Spinal cord (tissue), 10 donors: ENCODE data around the gene RBPMS2. TPM values are rescaled to one million over a fixed set of nuclear protein-coding genes. Genes with fewer than 3 reads are reported as not detected.

Source experiments
- DNase-seq, 6 donors: peaks; one replicate each; pipeline versions ENCODE4 v3.0.0 to v3.0.0-alpha.2; 2013 to 2015; ENCODE audit warnings: low spot score in 6 of 6, low read depth in 4 of 6
- H3K27ac ChIP-seq: one replicate; pipeline ENCODE4 v1.5.1; 2013; ENCODE audit warnings: low read depth, low read length, control low read depth
- H3K27me3 ChIP-seq: one replicate; pipeline ENCODE4 v1.6.1; 2013; ENCODE audit warnings: low read length; ENCODE audit not compliant: control insufficient read depth, insufficient read depth
- H3K36me3 ChIP-seq: one replicate; pipeline ENCODE4 v1.6.1; 2013; ENCODE audit warnings: low read length; ENCODE audit not compliant: control insufficient read depth, insufficient read depth
- H3K4me1 ChIP-seq: one replicate; pipeline ENCODE4 v1.6.1; 2013; ENCODE audit warnings: low read length; ENCODE audit not compliant: control insufficient read depth, insufficient read depth
- H3K4me3 ChIP-seq: one replicate; pipeline ENCODE4 v1.5.1; 2013; ENCODE audit warnings: low read depth, low read length, control low read depth
- H3K9me3 ChIP-seq: one replicate; pipeline ENCODE4 v1.6.1; 2013; ENCODE audit warnings: low read length; ENCODE audit not compliant: control insufficient read depth, insufficient read depth
- WGBS: methylation state at CpG from one replicate; pipeline ENCODE4 v1.1.5; 2013; ENCODE audit warnings: missing lambda C conversion rate; ENCODE audit not compliant: insufficient coverage; 5-methylcytosine and 5-hydroxymethylcytosine counted together
- polyA plus RNA-seq, 2 donors: library from polyadenylated mRNA; unstranded; fragments of 120-200 nt; gene quantifications; one replicate each; pipeline ENCODE4 v1.2.1, GENCODE V29; 2013; ENCODE audit not compliant: insufficient read length in 2 of 2
- small RNA-seq: library from RNA; depleted of rRNA; stranded (forward); fragments of <200 nt; gene quantifications from one replicate; pipeline ENCODE3, GENCODE V24; 2014; ENCODE audit warnings: low replicate concordance
- total RNA-seq, 2 donors: library from RNA; depleted of rRNA in 1 of 2; stranded (reverse); fragments of 120-200 nt in 1 of 2; fragments of >200 nt in 1 of 2; gene quantifications; one replicate each; pipeline versions ENCODE4 v1.2.3 to v1.2.4, GENCODE V29; 2013 to 2014
- donor health status: healthy.

Gene RBPMS2
- total and polyA plus RNA-seq, 4 donors, result 0.30 to 6.3 (median 2.6) TPM

DNA sequence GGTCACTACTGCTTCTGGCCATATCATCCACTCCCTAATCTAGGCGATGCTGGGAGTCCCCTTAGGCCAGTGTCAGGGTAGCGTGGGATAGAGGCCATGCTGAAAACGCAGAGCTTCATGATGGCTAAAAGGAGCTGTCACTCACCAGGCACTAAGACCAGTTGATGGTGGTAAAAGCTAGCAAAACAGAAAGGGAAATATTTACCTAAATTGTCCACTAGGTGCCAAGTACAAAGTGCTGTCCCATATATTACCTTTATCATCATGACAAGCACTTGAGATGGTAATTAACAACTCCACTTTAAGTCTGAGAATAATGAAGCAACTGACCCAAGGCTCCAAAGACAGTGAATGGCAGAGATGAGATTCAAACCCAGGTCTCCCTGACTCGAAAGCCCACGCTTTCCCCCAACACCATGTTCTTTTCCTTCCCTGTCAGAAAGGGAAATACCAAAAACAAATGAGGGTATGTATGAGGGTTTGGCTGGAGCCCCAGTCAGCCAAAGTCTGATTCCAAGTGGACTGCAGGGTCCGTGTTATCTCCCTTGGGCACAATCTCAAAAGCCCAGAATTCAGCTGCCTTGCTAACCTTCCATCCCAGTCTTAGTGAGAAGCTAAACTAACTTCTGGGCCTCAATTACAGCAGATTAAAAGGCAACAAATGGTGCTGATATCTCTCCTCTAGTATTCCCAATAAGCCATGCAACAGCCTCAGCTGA, 84.7 kb downstream of the RBPMS2 start:
- H3K27me3 ChIP-seq, result no peaks in the 10 kb centered on the region
- peaks cover 51% of the 10 kb centered on the region for H3K36me3 ChIP-seq
- no peak overlapping the region for H3K27ac ChIP-seq
- 56% methylated on average over 2 of the region's 6 CpGs for WGBS
- DNase-seq, result no peak
- H3K9me3 ChIP-seq, result no peaks in the 10 kb centered on the region
- H3K4me3 ChIP-seq, result no peak overlapping the region
- peaks cover 45% of the 10 kb centered on the region for H3K4me1 ChIP-seq

DNA sequence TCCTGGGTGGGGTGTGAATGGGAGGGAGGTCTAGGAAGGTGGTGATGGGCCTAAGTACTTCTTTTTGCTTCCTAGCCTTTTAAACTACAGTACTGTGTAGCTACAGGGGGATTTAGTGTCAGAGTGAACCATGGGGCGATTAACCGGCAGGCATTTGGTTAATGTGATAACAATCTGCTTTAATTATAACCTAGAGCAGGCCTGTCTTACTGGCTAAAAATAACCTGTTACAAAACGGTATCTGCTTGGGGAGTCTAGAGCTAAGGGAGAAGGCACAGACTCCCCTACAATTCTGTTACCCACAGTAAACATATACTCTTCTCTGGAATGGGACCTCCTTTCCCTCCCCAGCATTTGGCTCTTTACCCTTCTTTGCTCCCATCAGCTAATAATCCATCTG, 85.4 kb downstream of the RBPMS2 start:
- H3K4me1 ChIP-seq, result peaks cover 39% of the 10 kb centered on the region
- no peaks in the 10 kb centered on the region for H3K9me3 ChIP-seq
- no peak for DNase-seq
- H3K27me3 ChIP-seq, result no peaks in the 10 kb centered on the region
- 33% methylated on average over 1 of the region's 3 CpGs for WGBS
- peaks cover 57% of the 10 kb centered on the region for H3K36me3 ChIP-seq
- H3K4me3 ChIP-seq, result no peak overlapping the region
- H3K27ac ChIP-seq, result no peak overlapping the region

Small RNAs within 50 kb of the gene (small RNA-seq; reads per million reads assigned to genes)
- not detected for gene AC100830.2
- gene MIR1272, result not detected

Other genes with a start within 250 kb of the RBPMS2 start
- 1 to 10 TPM; 2.3 to 4.0 TPM for gene PIF1, start 50.1 kb upstream of the RBPMS2 start, total RNA-seq
- 10 to 100 TPM in 1 of 2 donors, 1 to 10 TPM in 1; 8.5 to 11.3 TPM for gene PIF1, start 50.1 kb upstream of the RBPMS2 start, polyA plus RNA-seq
- 10 to 100 TPM; 17.5 to 26.0 TPM for gene PLEKHO2, start 66.3 kb upstream of the RBPMS2 start, total RNA-seq
- gene PLEKHO2, start 66.3 kb upstream of the RBPMS2 start, polyA plus RNA-seq, result 10 to 100 TPM; 13.2 to 15.0 TPM
- 10 to 100 TPM in 1 of 2 donors, 1 to 10 TPM in 1; 9.8 to 10.8 TPM for gene ANKDD1A, start 136.3 kb upstream of the RBPMS2 start, total RNA-seq
- gene ANKDD1A, start 136.3 kb upstream of the RBPMS2 start, polyA plus RNA-seq, result 10 to 100 TPM; 12.1 to 21.0 TPM
- 10 to 100 TPM; 49.4 to 60.7 TPM for gene SPG21, start 214.3 kb upstream of the RBPMS2 start, total RNA-seq
- gene SPG21, start 214.3 kb upstream of the RBPMS2 start, polyA plus RNA-seq, result 10 to 100 TPM; 58.9 to 74.0 TPM